OCI-LY3 (cell line): ENCODE data around the gene EPHB2.

ENCODE experiments used
- H2AFZ ChIP-seq: fragments of 200-600, 300-600 bp; shearing (Covaris generic); 2 replicates; pipeline ENCODE4 v1.6.0; 2014; ENCODE audit warnings: antibody characterized with exemption, low read depth, low read length
- H3K27ac ChIP-seq: fragments of 200-600, 300-600 bp; sonication (generic); 2 replicates; pipeline ENCODE4 v1.5.1; 2014; ENCODE audit warnings: mild to moderate bottlenecking, low read length, moderate library complexity, mixed read lengths
- H3K27me3 ChIP-seq: fragments of 200-600, 300-600 bp; sonication (generic); 2 replicates; pipeline ENCODE4 v1.6.1; 2014; ENCODE audit warnings: low read depth, low read length, mixed read lengths
- H3K36me3 ChIP-seq: fragments of 200-600, 300-600 bp; sonication (generic); replicated peaks from 2 replicates; pipeline ENCODE3; 2014; ENCODE audit warnings: low read depth, low read length, mixed read lengths
- H3K4me1 ChIP-seq: fragments of 300-600, 200-600 bp; sonication (generic); 2 replicates; pipeline ENCODE4 v1.6.1; 2014; ENCODE audit warnings: low read length, mixed read lengths
- H3K4me2 ChIP-seq: fragments of 200-600, 300-600 bp; sonication (generic); 2 replicates; pipeline ENCODE4 v1.6.1; 2014; ENCODE audit warnings: low read length, mixed read lengths
- H3K4me3 ChIP-seq: fragments of 300-600, 200-600 bp; sonication (generic); 2 replicates; pipeline ENCODE4 v1.5.1; 2014; ENCODE audit warnings: antibody characterized with exemption, mild to moderate bottlenecking, low read length, moderate library complexity
- H3K79me2 ChIP-seq: fragments of 300-600, 200-600 bp; shearing (Covaris generic); 2 replicates; pipeline ENCODE4 v1.6.1; 2014; ENCODE audit warnings: mild to moderate bottlenecking, low read length, mixed read lengths
- H3K9ac ChIP-seq: fragments of 300-600, 200-600 bp; shearing (Covaris generic); 2 replicates; pipeline ENCODE4 v1.6.0; 2014; ENCODE audit warnings: mild to moderate bottlenecking, low read length, moderate library complexity
- H3K9me3 ChIP-seq: fragments of 200-600, 300-600 bp; shearing (Covaris generic); 2 replicates; pipeline ENCODE4 v1.6.1; 2014; ENCODE audit warnings: low read length, mixed read lengths; ENCODE audit not compliant: insufficient read depth
- H4K20me1 ChIP-seq: fragments of 200-600, 300-600 bp; sonication (generic); 2 replicates; pipeline ENCODE4 v1.6.1; 2016; ENCODE audit warnings: low read length, mixed read lengths; ENCODE audit not compliant: insufficient read depth
- EZH2phosphoT487 ChIP-seq: fragments of 200-600 bp; shearing (Covaris generic); IDR thresholded peaks from 2 replicates; pipeline ENCODE4 v1.6.1; 2018; ENCODE audit warnings: antibody characterized with exemption, mixed run types, low read depth
- TF ChIP-seq, protein P1 (sequence below): fragments of 200-600, 300-600 bp; sonication (generic); IDR thresholded peaks from 2 replicates; pipeline ENCODE4 v1.5.1; 2014; ENCODE audit warnings: antibody characterized with exemption, low read length, low read depth

The EPHB2 gene

DNA sequence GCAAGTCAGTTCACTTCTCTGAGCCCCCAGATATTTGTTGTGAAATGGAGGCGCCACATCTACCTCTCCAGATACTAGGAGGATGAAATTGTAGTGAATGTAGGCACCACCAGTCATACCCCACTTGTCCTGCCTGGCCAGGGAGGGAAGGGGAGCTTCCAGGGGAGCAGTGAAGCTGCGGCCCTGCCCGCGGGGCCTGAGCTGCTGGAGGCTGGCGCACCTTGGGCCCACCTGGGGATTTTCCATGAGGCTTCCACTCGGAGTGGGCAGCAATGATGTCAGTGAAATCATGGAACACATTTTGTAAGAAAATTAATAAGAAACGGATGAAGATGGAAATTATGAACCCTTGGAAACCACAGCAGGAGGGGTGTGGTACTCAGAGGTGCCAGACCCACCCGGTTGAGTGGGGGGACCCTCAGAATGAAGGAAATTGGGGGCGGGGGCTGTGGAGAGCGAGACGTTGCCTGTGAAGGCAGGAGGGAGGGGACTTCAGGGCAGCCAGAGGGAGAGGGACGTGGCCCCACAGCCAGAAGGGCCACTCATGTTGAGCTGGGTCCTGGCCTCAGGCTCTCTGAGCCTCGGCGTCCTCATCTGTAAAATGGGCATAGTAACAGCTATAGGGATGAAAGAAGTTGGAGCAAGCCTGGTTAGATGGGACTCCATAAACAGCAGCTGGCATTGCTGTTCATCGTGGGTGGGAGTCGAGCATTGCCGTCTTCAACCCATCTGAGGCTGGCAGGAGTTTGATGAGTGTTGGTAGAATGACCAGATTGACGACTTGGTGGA lies 101.6 kb downstream of the EPHB2 start:
- H4K20me1 ChIP-seq = no peaks in the 10 kb centered on the region
- no peaks in the 10 kb centered on the region for H3K36me3 ChIP-seq
- H3K79me2 ChIP-seq = no peaks in the 10 kb centered on the region
- no peak overlapping the region for H3K4me3 ChIP-seq
- H3K4me1 ChIP-seq = peaks cover 8% of the 10 kb centered on the region; the same call in 1 of the 2 replicates
- H3K9me3 ChIP-seq = no peaks in the 10 kb centered on the region
- TF ChIP-seq, protein P1, sequence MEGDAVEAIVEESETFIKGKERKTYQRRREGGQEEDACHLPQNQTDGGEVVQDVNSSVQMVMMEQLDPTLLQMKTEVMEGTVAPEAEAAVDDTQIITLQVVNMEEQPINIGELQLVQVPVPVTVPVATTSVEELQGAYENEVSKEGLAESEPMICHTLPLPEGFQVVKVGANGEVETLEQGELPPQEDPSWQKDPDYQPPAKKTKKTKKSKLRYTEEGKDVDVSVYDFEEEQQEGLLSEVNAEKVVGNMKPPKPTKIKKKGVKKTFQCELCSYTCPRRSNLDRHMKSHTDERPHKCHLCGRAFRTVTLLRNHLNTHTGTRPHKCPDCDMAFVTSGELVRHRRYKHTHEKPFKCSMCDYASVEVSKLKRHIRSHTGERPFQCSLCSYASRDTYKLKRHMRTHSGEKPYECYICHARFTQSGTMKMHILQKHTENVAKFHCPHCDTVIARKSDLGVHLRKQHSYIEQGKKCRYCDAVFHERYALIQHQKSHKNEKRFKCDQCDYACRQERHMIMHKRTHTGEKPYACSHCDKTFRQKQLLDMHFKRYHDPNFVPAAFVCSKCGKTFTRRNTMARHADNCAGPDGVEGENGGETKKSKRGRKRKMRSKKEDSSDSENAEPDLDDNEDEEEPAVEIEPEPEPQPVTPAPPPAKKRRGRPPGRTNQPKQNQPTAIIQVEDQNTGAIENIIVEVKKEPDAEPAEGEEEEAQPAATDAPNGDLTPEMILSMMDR = no peak
- TF ChIP-seq EZH2phosphoT487 = no peak
- H3K4me2 ChIP-seq = no peak overlapping the region
- no peak overlapping the region for H3K27ac ChIP-seq
- no peaks in the 10 kb centered on the region for H3K27me3 ChIP-seq
- no peak overlapping the region for H2AFZ ChIP-seq
- no peak overlapping the region for H3K9ac ChIP-seq

DNA sequence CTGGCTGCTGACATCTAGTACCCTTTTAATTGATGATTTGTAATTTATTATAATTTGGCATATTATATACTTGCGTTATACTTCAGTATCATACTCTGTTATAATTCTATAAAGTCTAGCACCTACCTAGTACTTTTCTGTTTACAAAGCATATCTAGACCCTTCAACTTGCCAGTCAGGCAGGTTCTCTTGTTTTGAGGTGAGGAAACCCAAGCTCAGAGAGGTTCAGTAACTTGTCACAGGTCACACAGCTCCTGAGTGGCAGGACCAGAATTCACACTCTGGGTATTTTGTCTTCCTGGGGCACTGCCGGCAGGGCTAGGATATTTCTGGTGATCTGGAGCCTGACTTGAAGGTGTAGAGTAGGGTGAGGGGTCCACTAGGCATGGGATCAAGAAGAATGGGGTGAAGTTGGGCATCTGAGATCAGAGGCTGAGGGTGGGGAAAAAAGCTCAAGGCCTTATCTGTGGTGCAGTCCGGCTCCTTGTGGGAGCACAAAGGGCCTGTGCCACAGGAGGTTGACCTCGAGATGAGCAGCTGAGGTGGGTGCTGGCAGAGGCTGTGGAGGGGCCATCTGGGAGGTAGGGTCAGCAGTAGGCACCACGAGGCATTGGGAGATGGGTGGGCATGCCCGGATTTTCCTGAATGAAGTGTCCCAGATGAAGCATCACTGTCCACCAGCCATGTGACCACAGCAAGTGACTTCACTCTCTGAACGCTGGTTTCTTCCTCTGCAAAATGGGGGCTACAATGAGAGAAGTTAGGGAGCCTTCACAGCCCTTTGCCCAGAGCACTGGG lies 102.6 kb downstream of the EPHB2 start:
- H3K4me2 ChIP-seq = no peak overlapping the region
- no peak overlapping the region for H3K4me3 ChIP-seq
- no peak overlapping the region for H2AFZ ChIP-seq
- no peak for TF ChIP-seq EZH2phosphoT487
- TF ChIP-seq, protein P1 = no peak
- H3K27ac ChIP-seq = no peak overlapping the region
- no peaks in the 10 kb centered on the region for H3K79me2 ChIP-seq
- H3K27me3 ChIP-seq = no peaks in the 10 kb centered on the region
- peaks cover 8% of the 10 kb centered on the region; the same call in 1 of the 2 replicates for H3K4me1 ChIP-seq
- no peaks in the 10 kb centered on the region for H3K9me3 ChIP-seq
- no peak overlapping the region for H3K9ac ChIP-seq
- no peaks in the 10 kb centered on the region for H3K36me3 ChIP-seq
- H4K20me1 ChIP-seq = no peaks in the 10 kb centered on the region

DNA sequence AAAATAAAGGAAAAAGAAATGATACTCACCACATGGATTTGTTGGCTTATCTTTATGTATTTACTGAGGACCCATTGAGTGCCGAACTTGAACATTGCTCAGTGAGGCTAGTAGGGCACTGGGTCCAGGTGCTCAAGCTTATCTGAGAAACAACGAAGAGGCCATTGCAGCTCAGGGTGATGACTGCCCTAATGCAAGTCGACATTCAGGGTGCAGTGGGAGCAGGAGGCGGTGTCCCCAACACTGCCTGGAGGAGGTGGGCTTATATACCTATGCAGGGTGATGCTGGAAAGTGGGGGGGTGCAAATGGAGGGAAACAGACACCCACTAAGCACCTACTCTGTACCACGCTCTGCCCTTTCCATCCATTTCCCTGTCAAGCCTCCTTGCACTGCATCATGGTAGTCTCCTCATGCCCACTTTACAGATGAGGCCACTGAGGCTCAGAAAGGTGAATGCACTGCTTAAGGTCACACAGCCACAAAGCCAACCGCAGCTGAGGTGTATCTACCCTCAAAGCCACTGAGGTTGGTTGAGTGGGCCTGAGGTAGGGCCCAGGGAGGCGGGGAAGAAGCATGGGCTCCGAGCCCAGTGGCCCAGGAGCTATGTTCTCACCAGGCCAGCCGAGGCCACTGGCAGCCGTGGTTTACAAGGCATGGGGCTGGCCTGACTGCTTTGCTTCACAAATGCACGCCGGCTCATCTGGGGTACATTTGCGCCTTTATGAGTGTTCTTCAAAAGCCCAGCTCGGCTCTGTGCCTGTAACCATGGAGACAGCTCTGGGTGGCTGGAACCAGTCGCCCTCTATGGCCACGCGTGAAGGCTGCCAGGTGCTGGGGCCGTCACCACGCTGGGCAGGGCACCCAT lies 103.8 kb downstream of the EPHB2 start:
- Histone ChIP-seq H4K20me1 (no peaks in the 10 kb centered on the region), H3K27ac (no peak overlapping the region), H3K36me3 (no peaks in the 10 kb centered on the region), H3K4me1 (peaks cover 8% of the 10 kb centered on the region; the same call in 1 of the 2 replicates), H3K4me2 (no peak overlapping the region), H3K9ac (no peak overlapping the region), H3K79me2 (no peaks in the 10 kb centered on the region), H3K4me3 (no peak overlapping the region), H3K9me3 (no peaks in the 10 kb centered on the region), H2AFZ (no peak overlapping the region), H3K27me3 (no peaks in the 10 kb centered on the region)
- TF ChIP-seq, protein P1 = no peak
- no peak for TF ChIP-seq EZH2phosphoT487

DNA sequence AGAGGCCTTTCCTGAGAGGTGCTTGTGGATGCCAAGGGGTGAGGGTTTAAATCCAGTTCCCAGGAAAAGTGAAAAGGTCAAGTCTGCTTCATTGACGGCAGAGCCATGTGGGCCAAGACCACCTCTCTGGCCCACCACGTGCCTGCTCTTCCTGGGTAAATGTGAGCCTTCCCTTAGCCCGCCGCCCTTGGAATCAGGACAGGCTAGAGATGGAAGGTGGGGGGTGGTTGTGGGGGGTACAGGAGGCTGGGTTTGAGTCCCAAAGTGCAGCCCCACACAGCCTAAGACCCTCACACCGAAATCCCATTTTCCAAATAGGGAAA lies 104.4 kb downstream of the EPHB2 start:
- Histone ChIP-seq H3K4me2 (no peak overlapping the region), H3K9me3 (no peaks in the 10 kb centered on the region), H3K4me1 (peaks cover 6% of the 10 kb centered on the region; the same call in 1 of the 2 replicates), H3K36me3 (no peaks in the 10 kb centered on the region), H4K20me1 (no peaks in the 10 kb centered on the region), H3K4me3 (no peak overlapping the region), H3K27me3 (no peaks in the 10 kb centered on the region), H3K79me2 (no peaks in the 10 kb centered on the region), H2AFZ (no peak overlapping the region), H3K9ac (no peak overlapping the region), H3K27ac (no peak overlapping the region)
- TF ChIP-seq EZH2phosphoT487 = no peak
- TF ChIP-seq, protein P1 = no peak
